Neural progenitor cell (in vitro differentiated cells): ENCODE results near the gene POLN. TPM values are rescaled to one million over a fixed set of nuclear protein-coding genes. Genes with fewer than 3 reads are reported as not detected.
"Not testable (repeated sequence)": the region's sequence is repeated elsewhere in the genome, so short reads cannot be mapped to it uniquely, and the experiment has no call there.

Experiments
- DNase-seq: peaks from one replicate; pipeline ENCODE4 v3.0.0-alpha.2; 2016; ENCODE audit warnings: low spot score
- H2AFZ ChIP-seq: fragments of 200-600 bp; sonication (generic); replicated peaks from 2 replicates; pipeline ENCODE4 v1.6.1; 2016; ENCODE audit warnings: antibody characterized with exemption
- H3F3A ChIP-seq: fragments of 200-600 bp; sonication (generic); 2 replicates; pipeline ENCODE4 v1.6.1; 2016; ENCODE audit warnings: antibody characterized with exemption, low read depth
- H3K27ac ChIP-seq: fragments of 200-600 bp; sonication (generic); 2 replicates; pipeline ENCODE4 v1.5.1; 2016; ENCODE audit warnings: mild to moderate bottlenecking
- H3K27me3 ChIP-seq: fragments of 200-600 bp; sonication (generic); 2 replicates; pipeline ENCODE4 v1.6.1; 2016; ENCODE audit warnings: mild to moderate bottlenecking, moderate library complexity
- H3K36me3 ChIP-seq: fragments of 200-600 bp; sonication (generic); 2 replicates; pipeline ENCODE4 v1.5.1; 2016
- H3K4me1 ChIP-seq: fragments of 200-600 bp; sonication (generic); 2 replicates; pipeline ENCODE4 v1.6.1; 2016; ENCODE audit warnings: mixed run types
- H3K4me2 ChIP-seq: fragments of 200-600 bp; sonication (generic); 2 replicates; pipeline ENCODE4 v1.6.1; 2016
- H3K4me3 ChIP-seq: fragments of 200-600 bp; sonication (generic); 2 replicates; pipeline ENCODE4 v1.5.1; 2016
- H3K79me2 ChIP-seq: fragments of 200-600 bp; sonication (generic); 2 replicates; pipeline ENCODE4 v1.6.1; 2016; ENCODE audit warnings: low read depth
- H3K9ac ChIP-seq: fragments of 200-600 bp; sonication (generic); 2 replicates; pipeline ENCODE4 v1.6.1; 2016
- H3K9me3 ChIP-seq: fragments of 200-600 bp; sonication (generic); 2 replicates; pipeline ENCODE4 v1.5.1; 2016; ENCODE audit warnings: low read depth
- H4K20me1 ChIP-seq: fragments of 200-600 bp; sonication (generic); 2 replicates; pipeline ENCODE4 v1.6.1; 2016; ENCODE audit warnings: low read depth
- H3K27ac Mint-ChIP-seq: 3 replicates; pipeline ENCODE4 v1.8.0; 2021; ENCODE audit warnings: mixed read lengths
- H3K27me3 Mint-ChIP-seq: 2 replicates; pipeline ENCODE4 v1.8.0; 2022; ENCODE audit warnings: low read depth, mild to moderate bottlenecking, inconsistent platforms, moderate library complexity, mixed read lengths; ENCODE audit not compliant: insufficient read depth
- H3K36me3 Mint-ChIP-seq: 3 replicates; pipeline ENCODE4 v1.8.0; 2021; ENCODE audit warnings: mixed read lengths
- H3K4me1 Mint-ChIP-seq: 3 replicates; pipeline ENCODE4 v1.8.0; 2021; ENCODE audit warnings: mixed read lengths
- H3K4me3 Mint-ChIP-seq: 3 replicates; pipeline ENCODE4 v1.8.0; 2021; ENCODE audit warnings: mild to moderate bottlenecking, moderate library complexity, mixed read lengths
- H3K9me3 Mint-ChIP-seq: 3 replicates; pipeline ENCODE4 v1.8.0; 2020; ENCODE audit warnings: mixed read lengths
- EZH2 ChIP-seq: fragments of 200-600 bp; sonication (generic); IDR thresholded peaks from 2 replicates; pipeline ENCODE4 v1.6.1; 2017; ENCODE audit warnings: antibody characterized with exemption, mild to moderate bottlenecking, moderate library complexity
- EZH2phosphoT487 ChIP-seq: fragments of 200-600 bp; sonication (generic); IDR thresholded peaks from 2 replicates; pipeline ENCODE4 v1.6.1; 2017; ENCODE audit warnings: antibody characterized with exemption
- total RNA-seq: library from RNA; depleted of rRNA; stranded (reverse); fragments of >200 nt; gene quantifications from 2 replicates; pipeline ENCODE4 v1.2.3, GENCODE V29; 2015; ENCODE audit warnings: low replicate concordance
- TF ChIP-seq, protein P1 (sequence below): fragments of 200-600 bp; sonication (generic); IDR thresholded peaks from 2 replicates; pipeline ENCODE4 v1.5.1; 2017; ENCODE audit warnings: antibody characterized with exemption, mild to moderate bottlenecking

POLN gene
- total RNA-seq, 1 donor from 2014 or later = 1.7 TPM

- peaks cover 12% of the 10 kb centered on the region for H4K20me1 ChIP-seq
- DNase-seq = no peak
- H3K4me3 ChIP-seq = no peak overlapping the region
- no peaks in the 10 kb centered on the region for H3K4me1 ChIP-seq
- peaks cover 10% of the 10 kb centered on the region for H3K79me2 ChIP-seq
- no peak overlapping the region for H3K9ac ChIP-seq
- no peak overlapping the region for H2AFZ ChIP-seq
- no peak overlapping the region for H3K27ac ChIP-seq
- peaks cover 12% of the 10 kb centered on the region for H3K36me3 ChIP-seq
- Mint-ChIP-seq H3K4me3 (no peak overlapping the region), H3K36me3 (peaks cover 3% of the 10 kb centered on the region), H3K27ac (no peak overlapping the region), H3K9me3 (no peaks in the 10 kb centered on the region), H3K4me1 (no peaks in the 10 kb centered on the region), H3K27me3 (no peaks in the 10 kb centered on the region)
- TF ChIP-seq, protein P1, sequence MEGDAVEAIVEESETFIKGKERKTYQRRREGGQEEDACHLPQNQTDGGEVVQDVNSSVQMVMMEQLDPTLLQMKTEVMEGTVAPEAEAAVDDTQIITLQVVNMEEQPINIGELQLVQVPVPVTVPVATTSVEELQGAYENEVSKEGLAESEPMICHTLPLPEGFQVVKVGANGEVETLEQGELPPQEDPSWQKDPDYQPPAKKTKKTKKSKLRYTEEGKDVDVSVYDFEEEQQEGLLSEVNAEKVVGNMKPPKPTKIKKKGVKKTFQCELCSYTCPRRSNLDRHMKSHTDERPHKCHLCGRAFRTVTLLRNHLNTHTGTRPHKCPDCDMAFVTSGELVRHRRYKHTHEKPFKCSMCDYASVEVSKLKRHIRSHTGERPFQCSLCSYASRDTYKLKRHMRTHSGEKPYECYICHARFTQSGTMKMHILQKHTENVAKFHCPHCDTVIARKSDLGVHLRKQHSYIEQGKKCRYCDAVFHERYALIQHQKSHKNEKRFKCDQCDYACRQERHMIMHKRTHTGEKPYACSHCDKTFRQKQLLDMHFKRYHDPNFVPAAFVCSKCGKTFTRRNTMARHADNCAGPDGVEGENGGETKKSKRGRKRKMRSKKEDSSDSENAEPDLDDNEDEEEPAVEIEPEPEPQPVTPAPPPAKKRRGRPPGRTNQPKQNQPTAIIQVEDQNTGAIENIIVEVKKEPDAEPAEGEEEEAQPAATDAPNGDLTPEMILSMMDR = no peak
- TF ChIP-seq EZH2phosphoT487 (no peak), EZH2 (no peak)
- H3K9me3 ChIP-seq = no peaks in the 10 kb centered on the region
- no peaks in the 10 kb centered on the region for H3K27me3 ChIP-seq
- no peak overlapping the region for H3K4me2 ChIP-seq
- H3F3A ChIP-seq = no peaks in the 10 kb centered on the region
These were observed 10.8 kb downstream of the POLN start for GRCh38 chr4:2231082-2231481.

DNA sequence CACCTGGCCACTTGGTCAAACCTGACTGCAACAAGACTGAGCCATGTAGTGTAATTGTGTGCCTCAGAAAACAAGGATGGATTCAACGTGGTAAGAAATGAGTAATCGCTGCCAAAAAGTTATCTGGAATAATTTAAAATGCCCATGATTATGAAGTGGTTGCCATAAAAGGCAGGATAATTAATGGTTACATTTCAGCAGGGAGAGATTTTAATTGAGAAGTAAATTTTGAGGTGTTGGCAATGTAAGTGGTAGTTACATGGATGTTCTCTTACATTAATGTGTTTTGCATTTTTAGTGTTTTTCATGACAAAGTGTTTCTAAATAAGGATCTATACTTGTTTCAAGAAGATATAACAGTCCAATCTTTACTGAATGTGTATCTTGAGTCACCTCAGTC, 15.7 kb downstream of the POLN start:
- Histone ChIP-seq H3K27ac (no peak overlapping the region), H3K79me2 (no peaks in the 10 kb centered on the region), H3K9me3 (no peaks in the 10 kb centered on the region), H3F3A (no peaks in the 10 kb centered on the region), H2AFZ (no peak overlapping the region), H3K36me3 (no peaks in the 10 kb centered on the region), H3K4me2 (no peak overlapping the region), H3K9ac (no peak overlapping the region), H3K27me3 (no peaks in the 10 kb centered on the region), H3K4me1 (no peaks in the 10 kb centered on the region), H3K4me3 (no peak overlapping the region), H4K20me1 (peaks cover 6% of the 10 kb centered on the region)
- H3K4me1 Mint-ChIP-seq = no peaks in the 10 kb centered on the region
- TF ChIP-seq EZH2phosphoT487 (no peak), EZH2 (no peak)
- TF ChIP-seq, protein P1 = no peak
- no peak for DNase-seq
- no peak overlapping the region for H3K27ac Mint-ChIP-seq
- no peaks in the 10 kb centered on the region for H3K36me3 Mint-ChIP-seq
- H3K27me3 Mint-ChIP-seq = peaks cover 2% of the 10 kb centered on the region
- H3K4me3 Mint-ChIP-seq = no peak overlapping the region
- no peaks in the 10 kb centered on the region for H3K9me3 Mint-ChIP-seq

GRCh38 chr4:2222838-2223237, 19.1 kb downstream of the POLN start:
- TF ChIP-seq EZH2phosphoT487 (no peak), EZH2 (no peak)
- TF ChIP-seq, protein P1 = no peak
- no peak overlapping the region for H3K9ac ChIP-seq
- H3K9me3 ChIP-seq = no peaks in the 10 kb centered on the region
- H4K20me1 ChIP-seq = peaks cover 6% of the 10 kb centered on the region
- no peaks in the 10 kb centered on the region for H3K4me1 ChIP-seq
- Mint-ChIP-seq H3K4me1 (peaks cover 5% of the 10 kb centered on the region), H3K27me3 (peaks cover 2% of the 10 kb centered on the region), H3K9me3 (no peaks in the 10 kb centered on the region), H3K27ac (no peak overlapping the region), H3K4me3 (no peak overlapping the region), H3K36me3 (no peaks in the 10 kb centered on the region)
- H3K27me3 ChIP-seq = no peaks in the 10 kb centered on the region
- peaks cover 5% of the 10 kb centered on the region for H3F3A ChIP-seq
- H3K27ac ChIP-seq = no peak overlapping the region
- no peak overlapping the region for H3K4me3 ChIP-seq
- no peaks in the 10 kb centered on the region for H3K36me3 ChIP-seq
- H2AFZ ChIP-seq = no peak overlapping the region
- no peak for DNase-seq
- no peak overlapping the region for H3K4me2 ChIP-seq
- no peaks in the 10 kb centered on the region for H3K79me2 ChIP-seq

DNA sequence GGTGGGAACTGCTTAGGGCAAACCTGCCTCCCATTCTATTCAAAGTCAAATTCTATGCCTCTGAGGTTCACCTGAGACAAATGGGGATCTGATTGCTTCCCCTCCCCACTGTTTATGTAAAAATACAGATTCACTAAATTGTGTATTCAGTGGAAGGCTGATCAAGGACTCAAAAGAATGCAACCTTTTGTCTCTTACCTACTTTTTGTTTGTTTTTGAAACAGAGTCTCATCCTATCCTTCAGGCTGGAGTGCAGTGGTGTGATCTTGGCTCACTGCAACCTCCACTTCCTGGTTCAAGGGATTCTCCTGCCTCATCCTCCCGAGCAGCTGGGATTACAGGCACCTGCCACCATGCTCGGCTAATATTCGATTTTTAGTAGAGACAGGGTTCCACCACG, 20.5 kb downstream of the POLN start:
- not testable (repeated sequence) for H3F3A ChIP-seq, H3K27ac Mint-ChIP-seq, H3K36me3 ChIP-seq, H3K4me3 ChIP-seq, H3K79me2 ChIP-seq, H3K4me1 Mint-ChIP-seq, H3K9me3 ChIP-seq, H2AFZ ChIP-seq, H3K36me3 Mint-ChIP-seq, H3K27me3 Mint-ChIP-seq, H3K27ac ChIP-seq, H3K4me2 ChIP-seq, H3K9ac ChIP-seq, H4K20me1 ChIP-seq, DNase-seq, H3K9me3 Mint-ChIP-seq, H3K4me3 Mint-ChIP-seq, H3K27me3 ChIP-seq, H3K4me1 ChIP-seq
